ENCODE data around the gene MARCKSL1. TPM values are rescaled to one million over a fixed set of nuclear protein-coding genes. Genes with fewer than 3 reads are reported as not detected.

MARCKSL1 gene
- total RNA-seq, 2 experiments from 2014 or later: 23.4 to 23.6 TPM

GRCh38 chr1:32327204-32327603, 8.8 kb downstream of the MARCKSL1 start:
- peaks cover 82% of the 10 kb centered on the region for H3K36me3 Mint-ChIP-seq (ENCODE audit: low read depth)
- no peak overlapping the region for H3K4me3 ChIP-seq (ENCODE audit: low read length)
- H3K9me3 ChIP-seq (ENCODE audit: control insufficient read depth in 1 of 2, insufficient read depth in 1 of 2, low read length in 2 of 2): no peaks in the 10 kb centered on the region
- ATAC-seq (ENCODE audit: poor library complexity) (no peak), DNase-seq (no peak)
- H3K27ac Mint-ChIP-seq: no peak overlapping the region
- intact Hi-C loops (cut with DNase I, micrococcal nuclease): no loop called here
- H3K4me1 ChIP-seq (ENCODE audit: insufficient read depth, low read length): peaks cover 26% of the 10 kb centered on the region
- TF ChIP-seq CTCF (IDR thresholded peaks at IDR 0.05): no peak
- ChIA-PET CTCF (no interaction called here), POLR2A (no interaction called here)
- peaks cover 38% of the 10 kb centered on the region for H3K4me1 Mint-ChIP-seq (ENCODE audit: low read depth)
- H3K27me3 ChIP-seq (ENCODE audit: control insufficient read depth in 1 of 2, insufficient read depth in 2 of 2, low read length in 2 of 2): no peaks in the 10 kb centered on the region
- H3K4me3 Mint-ChIP-seq: no peak overlapping the region
- peaks cover 79% of the 10 kb centered on the region for H3K36me3 ChIP-seq (ENCODE audit: insufficient read depth, low read length)
- H3K27ac ChIP-seq (ENCODE audit: low read depth in 1 of 2, low read length in 2 of 2): no peak overlapping the region
- no peaks in the 10 kb centered on the region for H3K27me3 Mint-ChIP-seq
- no peaks in the 10 kb centered on the region for H3K9me3 Mint-ChIP-seq

DNA sequence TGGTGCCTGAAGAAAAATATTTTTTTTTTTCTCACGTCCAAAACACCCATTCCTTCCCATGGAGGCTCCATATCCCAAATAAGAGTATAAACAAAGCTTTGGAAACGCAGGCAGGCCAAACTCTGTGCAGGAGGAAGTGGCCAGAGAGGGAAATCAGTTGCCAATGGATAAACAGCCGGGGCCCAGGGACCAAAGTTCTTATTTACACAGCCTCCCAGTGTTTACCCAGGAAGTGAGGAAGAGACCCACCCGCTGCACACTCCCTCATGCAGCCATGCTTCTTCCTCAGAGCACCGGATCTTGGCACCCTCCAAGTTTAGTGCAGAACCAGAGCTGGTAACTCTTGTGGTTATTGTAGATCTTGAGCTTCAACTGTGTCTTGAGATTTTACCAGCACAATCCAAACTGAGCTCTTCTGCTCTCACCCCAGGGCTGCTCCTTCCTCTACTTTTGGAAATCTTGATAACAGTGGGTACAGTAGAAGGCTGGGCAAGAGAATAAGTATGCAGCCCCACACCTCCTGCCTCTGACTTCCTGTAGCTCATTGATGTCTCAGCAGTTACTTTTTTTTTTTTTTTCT, 14.2 kb downstream of the MARCKSL1 start:
- peak in 10 of 14 experiments; percentile 7 to 70 (median 29) for DNase-seq
- Histone ChIP-seq H3K9me3 (ENCODE audit: control insufficient read depth in 1 of 2, insufficient read depth in 1 of 2, low read length in 2 of 2) (no peaks in the 10 kb centered on the region), H3K4me1 (ENCODE audit: insufficient read depth, low read length) (peaks cover 62% of the 10 kb centered on the region), H3K27me3 (ENCODE audit: control insufficient read depth in 1 of 2, insufficient read depth in 2 of 2, low read length in 2 of 2) (no peaks in the 10 kb centered on the region), H3K27ac (ENCODE audit: low read depth in 1 of 2, low read length in 2 of 2) (peak overlapping the region; percentile 12 to 49), H3K4me3 (ENCODE audit: low read length) (peak overlapping the region; percentile 25), H3K36me3 (ENCODE audit: insufficient read depth, low read length) (peaks cover 44% of the 10 kb centered on the region)
- no peaks in the 10 kb centered on the region for H3K9me3 Mint-ChIP-seq
- peak overlapping the region; percentile 82 for H3K27ac Mint-ChIP-seq
- ATAC-seq (ENCODE audit: poor library complexity): peak; percentile 87
- TF ChIP-seq CTCF (IDR thresholded peaks at IDR 0.05): no peak
- H3K4me1 Mint-ChIP-seq (ENCODE audit: low read depth): peaks cover 51% of the 10 kb centered on the region
- CTCF ChIA-PET: interaction anchor here (0.7 to 3.0 kb wide), 6 partner anchors 14 to 121 kb away, joined by 3 to 10 read pairs (median 6); partner anchors contain the start of gene MARCKSL1
- no peaks in the 10 kb centered on the region for H3K27me3 Mint-ChIP-seq
- peaks cover 54% of the 10 kb centered on the region for H3K36me3 Mint-ChIP-seq (ENCODE audit: low read depth)
- intact Hi-C loops (cut with DNase I, micrococcal nuclease): loop anchor here in 1 of 2 experiments (1.0 kb wide), 1 partner anchor 30 kb away; the partner anchor contains the start of gene HDAC1
- H3K4me3 Mint-ChIP-seq: peak overlapping the region; percentile 62
- POLR2A ChIA-PET: interaction anchor here (0.7 to 5.0 kb wide), 33 partner anchors 9 to 1416 kb away, joined by 3 to 74 read pairs (median 4); partner anchors contain the start of genes BSDC1, CCDC28B, FAM167B and HDAC1

DNA sequence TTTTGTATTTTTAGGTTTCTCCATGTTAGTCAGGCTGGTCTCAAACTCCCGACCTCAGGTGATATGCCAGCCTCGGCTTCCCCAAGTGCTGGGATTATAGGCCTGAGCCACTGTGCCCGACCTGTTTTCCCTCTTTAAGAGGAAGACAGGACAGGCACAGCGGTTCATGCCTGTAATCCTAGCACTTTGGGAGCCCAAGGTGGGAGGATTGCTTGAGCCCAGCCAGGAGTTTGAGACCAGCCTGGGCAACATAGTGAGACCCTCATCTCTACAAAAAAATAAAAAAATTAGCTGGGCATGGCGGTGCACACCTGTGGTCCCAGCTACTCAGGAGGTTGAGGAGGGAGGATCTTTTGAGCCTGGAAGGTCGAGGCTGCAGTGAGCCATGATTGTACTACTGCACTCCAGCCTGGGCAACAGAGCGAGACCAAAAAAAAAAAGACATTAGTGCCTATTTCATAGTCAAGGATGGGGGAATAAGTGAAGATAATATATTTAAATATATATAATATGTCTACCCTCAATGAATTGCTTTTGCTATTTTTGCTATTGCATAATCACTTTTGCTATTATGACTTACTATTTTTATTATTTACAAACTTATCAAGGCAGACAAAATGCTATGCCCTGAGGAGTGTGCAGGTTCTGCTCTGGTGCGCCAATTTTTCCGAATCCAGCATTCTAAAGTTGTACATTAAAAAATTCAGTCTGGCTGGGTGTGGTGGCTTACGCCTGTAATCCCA, 17.7 kb downstream of the MARCKSL1 start:
- Histone ChIP-seq H3K27me3 (ENCODE audit: control insufficient read depth in 1 of 2, insufficient read depth in 2 of 2, low read length in 2 of 2) (no peaks in the 10 kb centered on the region), H3K4me1 (ENCODE audit: insufficient read depth, low read length) (peaks cover 47% of the 10 kb centered on the region), H3K36me3 (ENCODE audit: insufficient read depth, low read length) (peaks cover 32% of the 10 kb centered on the region), H3K4me3 (ENCODE audit: low read length) (no peak overlapping the region), H3K27ac (ENCODE audit: low read depth in 1 of 2, low read length in 2 of 2) (no peak overlapping the region), H3K9me3 (ENCODE audit: control insufficient read depth in 1 of 2, insufficient read depth in 1 of 2, low read length in 2 of 2) (no peaks in the 10 kb centered on the region)
- POLR2A ChIA-PET: interaction anchor here (1.0 to 1.1 kb wide), 2 partner anchors 18 to 68 kb away, joined by 4 to 5 read pairs; partner anchors contain the start of gene MARCKSL1
- no peak for TF ChIP-seq CTCF (IDR thresholded peaks at IDR 0.05)
- Mint-ChIP-seq H3K9me3 (no peaks in the 10 kb centered on the region), H3K4me1 (ENCODE audit: low read depth) (peaks cover 50% of the 10 kb centered on the region), H3K36me3 (ENCODE audit: low read depth) (peaks cover 49% of the 10 kb centered on the region), H3K4me3 (no peak overlapping the region), H3K27me3 (no peaks in the 10 kb centered on the region), H3K27ac (peak overlapping the region; percentile 33)
- CTCF ChIA-PET: interaction anchor here (0.5 kb wide), 1 partner anchor 250 kb away, joined by 3 read pairs; no protein-coding TSS in a partner anchor
- no peak for DNase-seq
- ATAC-seq (ENCODE audit: poor library complexity): no peak
- intact Hi-C loops (cut with DNase I, micrococcal nuclease): no loop called here

All from CD4-positive, alpha-beta T cell (primary cell).